Endothelial cell of umbilical vein (primary cell): ENCODE results near the gene IBSP. TPM values are rescaled to one million over a fixed set of nuclear protein-coding genes. Genes with fewer than 3 reads are reported as not detected.

ENCODE experiments used
- BruUV-seq: library from RNA; stranded (reverse); fragments of 400-500 nt; replicated peaks from 2 replicates; lab custom pipeline; 2021; lab: Mats Ljungman, UMichigan
- CTCF ChIA-PET: fragments of 300-600, 350-600 bp; sonication (Branson Sonifier 250); formaldehyde crosslinking; loops from one replicate; lab custom pipeline; 2021; ENCODE audit warnings: antibody characterized with exemption, inconsistent platforms; lab: Charles Lee
- POLR2A ChIA-PET: fragments of 300-600, 350-600 bp; sonication (Branson Sonifier 250); formaldehyde crosslinking; loops from one replicate; lab custom pipeline; 2021; ENCODE audit warnings: antibody characterized with exemption, inconsistent platforms; lab: Charles Lee
- DNase-seq: peaks from one replicate; pipeline ENCODE4 v3.0.0-alpha.2; 2011; ENCODE audit warnings: low read depth, low spot score
- FAIRE-seq: peaks from 2 replicates; lab custom pipeline; 2011; peaks lifted over from hg19 to GRCh38; lab: Jason Lieb, UNC
- H2AFZ ChIP-seq: 2 replicates; pipeline ENCODE4 v1.6.0; 2012; ENCODE audit warnings: low read depth, low read length, control low read depth, inconsistent platforms
- H3K27ac ChIP-seq: 2 replicates; pipeline ENCODE4 v1.5.1; 2011; ENCODE audit warnings: low read depth, mild to moderate bottlenecking, control low read depth, low read length, moderate library complexity; ENCODE audit not compliant: insufficient read depth
- H3K27me3 ChIP-seq, 2 experiments: 2 replicates each; pipeline versions ENCODE4 v1.6.0 to v1.6.1; 2011; ENCODE audit warnings: low read length in 2 of 2, mixed read lengths in 1 of 2; ENCODE audit not compliant: control insufficient read depth in 2 of 2, insufficient read depth in 2 of 2
- H3K36me3 ChIP-seq, 2 experiments: 2 replicates in 1 of 2; 3 replicates in 1 of 2; pipeline ENCODE4 v1.5.1; 2011; ENCODE audit warnings: low read length in 2 of 2, mild to moderate bottlenecking in 1 of 2, moderate library complexity in 1 of 2; ENCODE audit not compliant: control insufficient read depth in 2 of 2, insufficient read depth in 2 of 2; ENCODE audit errors: extremely low read depth in 1 of 2
- H3K4me1 ChIP-seq: 3 replicates; pipeline ENCODE4 v1.5.1; 2011; ENCODE audit warnings: mild to moderate bottlenecking, low read length; ENCODE audit not compliant: control insufficient read depth, insufficient read depth; ENCODE audit errors: extremely low read depth
- H3K4me2 ChIP-seq: 2 replicates; pipeline ENCODE4 v1.6.1; 2011; ENCODE audit warnings: low read length, control low read depth, mixed read lengths; ENCODE audit not compliant: insufficient read depth
- H3K4me3 ChIP-seq, 3 experiments: fragments of 200-600 bp in 1 of 3; sonication (generic), shearing (Covaris generic) in 1 of 3; replicated peaks in 1 of 3; 2 replicates each; pipeline ENCODE4 v1.5.1; 2011 to 2016; ENCODE audit warnings: control low read depth in 3 of 3, low read length in 3 of 3, mild to moderate bottlenecking in 2 of 3, inconsistent platforms in 1 of 3, low read depth in 1 of 3, moderate library complexity in 1 of 3; ENCODE audit not compliant: insufficient read depth in 1 of 3
- H3K79me2 ChIP-seq: 2 replicates; pipeline ENCODE4 v1.6.0; 2012; ENCODE audit warnings: low read length, inconsistent platforms; ENCODE audit not compliant: control insufficient read depth, insufficient read depth
- H3K9ac ChIP-seq: replicated peaks from 2 replicates; pipeline ENCODE3; 2011; ENCODE audit warnings: low read length, control low read depth; ENCODE audit not compliant: insufficient read depth; ENCODE audit errors: extremely low read depth
- H3K9me1 ChIP-seq: replicated peaks from 3 replicates; pipeline ENCODE4 v1.6.0; 2011; ENCODE audit warnings: mild to moderate bottlenecking, low read length; ENCODE audit not compliant: control insufficient read depth, insufficient read depth; ENCODE audit errors: extremely low read depth
- H3K9me3 ChIP-seq: replicated peaks from 2 replicates; pipeline ENCODE4 v1.5.1; 2012; ENCODE audit warnings: low read length, inconsistent platforms; ENCODE audit not compliant: control insufficient read depth, insufficient read depth
- H4K20me1 ChIP-seq: replicated peaks from 2 replicates; pipeline ENCODE3; 2011; ENCODE audit warnings: mild to moderate bottlenecking, low read length; ENCODE audit not compliant: control insufficient read depth, insufficient read depth; ENCODE audit errors: extremely low read depth
- CTCF ChIP-seq, 2 donors: IDR thresholded peaks; 1 replicate in 1 of 2; 2 replicates in 1 of 2; pipeline ENCODE4 v1.5.1; 2011; ENCODE audit warnings: low read length in 2 of 2, mild to moderate bottlenecking in 2 of 2, moderate library complexity in 2 of 2, control low read depth in 1 of 2, inconsistent platforms in 1 of 2, low read depth in 1 of 2; ENCODE audit not compliant: insufficient read depth in 1 of 2; ENCODE audit errors: extremely low read depth in 1 of 2
- EZH2 ChIP-seq: IDR thresholded peaks from 2 replicates; pipeline ENCODE4 v1.6.1; 2012; ENCODE audit warnings: borderline replicate concordance, low read depth, mild to moderate bottlenecking, moderate library complexity, low read length, inconsistent platforms; ENCODE audit not compliant: severe bottlenecking
- FOS ChIP-seq: IDR thresholded peaks from 2 replicates; pipeline ENCODE4 v1.6.1; 2011; ENCODE audit warnings: mild to moderate bottlenecking, low read length, moderate library complexity, borderline replicate concordance; ENCODE audit not compliant: insufficient read depth
- GATA2 ChIP-seq: IDR thresholded peaks from 2 replicates; pipeline ENCODE4 v1.7.0; 2011; ENCODE audit warnings: low read depth, mild to moderate bottlenecking, moderate library complexity, mixed read lengths, low read length; ENCODE audit not compliant: insufficient read length, insufficient read depth
- JUN ChIP-seq: IDR thresholded peaks from 2 replicates; pipeline ENCODE4 v1.6.1; 2011; ENCODE audit warnings: borderline replicate concordance, low read depth; ENCODE audit not compliant: insufficient read length, insufficient read depth
- MAX ChIP-seq: IDR thresholded peaks from 2 replicates; pipeline ENCODE4 v1.6.1; 2011; ENCODE audit not compliant: insufficient read depth, insufficient read length
- MYC ChIP-seq: IDR thresholded peaks from one replicate; pipeline ENCODE4 v1.6.1; 2011; ENCODE audit warnings: mild to moderate bottlenecking, low read depth, low read length
- POLR2A ChIP-seq: IDR thresholded peaks from 2 replicates; pipeline ENCODE4 v1.6.1; 2012; ENCODE audit warnings: low read depth, mild to moderate bottlenecking, control low read depth, low read length
- POLR2AphosphoS5 ChIP-seq: IDR thresholded peaks from 2 replicates; pipeline ENCODE4 v1.6.1; 2012; ENCODE audit warnings: low read depth, mild to moderate bottlenecking, control low read depth, low read length, moderate library complexity; ENCODE audit not compliant: insufficient read depth
- dilution Hi-C: fragments of 300-500 bp; cut with MboI; formaldehyde crosslinking; loops from one replicate; pipeline ENCODE4 v1.15.0; 2019; ENCODE audit warnings: low sequenced_read_pairs; ENCODE audit not compliant: extremely low pct_ligation_motif_present
- intact Hi-C: fragments of 100-400 bp; cut with micrococcal nuclease; formaldehyde crosslinking; loops from one replicate; pipeline ENCODE4 v1.10.0; 2022
- polyA plus RNA-seq, 4 experiments: library from polyadenylated mRNA; depleted of rRNA in 3 of 4; stranded (reverse) in 3 of 4; unstranded in 1 of 4; fragments of >200 nt; gene quantifications; 2 replicates each; pipeline versions ENCODE4 v1.2.1 to v1.2.3, GENCODE V29; 2011 to 2012; ENCODE audit warnings: missing spikeins in 1 of 4
- total RNA-seq: library from RNA; stranded (reverse); gene quantifications from 2 replicates; pipeline ENCODE4 v1.2.3, GENCODE V29; 2021

Gene IBSP
- total and polyA plus RNA-seq, 2 donors (not counting 3 experiments of a cell fraction or from before 2014, with no cell fraction given): not detected

- dilution Hi-C loops (no loop called here), intact Hi-C loops (no loop called here)
- no TSS peak for BruUV-seq
- no peaks in the 10 kb centered on the region for H3K9me1 ChIP-seq
- H3K4me3 ChIP-seq: no peak overlapping the region
- CTCF ChIA-PET: no interaction called here
- no peaks in the 10 kb centered on the region for H4K20me1 ChIP-seq
- H3K27ac ChIP-seq: no peak overlapping the region
- no peaks in the 10 kb centered on the region for H3K79me2 ChIP-seq
- H3K4me2 ChIP-seq: no peak overlapping the region
- H3K36me3 ChIP-seq: no peaks in the 10 kb centered on the region
- H2AFZ ChIP-seq: no peak overlapping the region
- POLR2A ChIA-PET: no interaction called here
- no peak for FAIRE-seq
- no peak overlapping the region for H3K9ac ChIP-seq
- H3K27me3 ChIP-seq: peaks cover 0 to 2% of the 10 kb centered on the region in 2 experiments
- no peaks in the 10 kb centered on the region for H3K9me3 ChIP-seq
- TF ChIP-seq POLR2A: no peak
- TF ChIP-seq JUN: no peak
- TF ChIP-seq GATA2: no peak
- TF ChIP-seq POLR2AphosphoS5: no peak
- TF ChIP-seq MAX: no peak
- no peak for DNase-seq
- no peaks in the 10 kb centered on the region for H3K4me1 ChIP-seq
Measured at GRCh38 chr4:87811977-87812376, 12.6 kb downstream of the IBSP start.

- Histone ChIP-seq H3K79me2 (no peaks in the 10 kb centered on the region), H3K4me2 (no peak overlapping the region), H3K9me3 (no peaks in the 10 kb centered on the region), H3K27me3 (peaks cover 0 to 4% of the 10 kb centered on the region in 2 experiments), H3K9me1 (no peaks in the 10 kb centered on the region), H3K36me3 (no peaks in the 10 kb centered on the region), H3K4me3 (no peak overlapping the region), H2AFZ (no peak overlapping the region), H3K9ac (no peak overlapping the region), H3K4me1 (no peaks in the 10 kb centered on the region), H4K20me1 (no peaks in the 10 kb centered on the region), H3K27ac (no peak overlapping the region)
- BruUV-seq: no TSS peak
- intact Hi-C loops (no loop called here), dilution Hi-C loops (no loop called here)
- ChIA-PET POLR2A (no interaction called here), CTCF (interaction anchor here (1.8 kb wide), 1 partner anchor 15 kb away, joined by 4 read pairs; no protein-coding TSS in a partner anchor)
- no peak for TF ChIP-seq CTCF (IDR thresholded peaks at IDR 0.05; ENCODE audit: extremely low read depth in 1 of 2, insufficient read depth in 1 of 2, low read depth in 1 of 2, low read length in 2 of 2)
- no peak for TF ChIP-seq POLR2A
- no peak for TF ChIP-seq MAX
- TF ChIP-seq MYC: no peak
- no peak for TF ChIP-seq GATA2
- no peak for TF ChIP-seq EZH2
- TF ChIP-seq JUN: no peak
- TF ChIP-seq FOS: no peak
- no peak for TF ChIP-seq POLR2AphosphoS5
- FAIRE-seq (no peak), DNase-seq (no peak)
Measured at GRCh38 chr4:87819281-87819919, 20.0 kb downstream of the IBSP start.
